Brain microvascular endothelial cell (primary cell): ENCODE data around the gene OR13C4.
A peak's percentile ranks its signal among the peaks of the same experiment; 100 is the strongest.
"Not testable (repeated sequence)": the region's sequence is repeated elsewhere in the genome, so short reads cannot be mapped to it uniquely, and the experiment has no call there.

Experiments
- DNase-seq: peaks from one replicate; pipeline ENCODE4 v3.0.0-alpha.2; 2020
- H3K27ac ChIP-seq: fragments of 250-450 bp; sonication (Bioruptor Pico); 2 replicates; pipeline ENCODE4 v1.5.1; 2020; ENCODE audit warnings: mild to moderate bottlenecking, moderate library complexity
- H3K27me3 ChIP-seq: fragments of 250-450 bp; sonication (Bioruptor Pico); replicated peaks from 2 replicates; pipeline ENCODE4 v1.5.1; 2020; ENCODE audit warnings: mild to moderate bottlenecking
- H3K36me3 ChIP-seq: fragments of 250-450 bp; sonication (Bioruptor Pico); replicated peaks from 2 replicates; pipeline ENCODE4 v1.5.1; 2020; ENCODE audit warnings: mild to moderate bottlenecking
- H3K4me3 ChIP-seq: 2 replicates; pipeline ENCODE4 v1.5.1; 2011; ENCODE audit warnings: low read depth, mild to moderate bottlenecking, control low read depth, low read length, moderate library complexity
- CTCF ChIP-seq: IDR thresholded peaks from 2 replicates; pipeline ENCODE4 v1.5.1; 2011; ENCODE audit warnings: low read depth, mild to moderate bottlenecking, moderate library complexity, low read length, control low read depth, inconsistent platforms; ENCODE audit errors: missing control alignments
- in situ Hi-C: cut with HindIII; loops from 2 replicates; pipeline ENCODE4 v1.10.0; 2017; ENCODE audit warnings: low sequenced_read_pairs, low pct_ligation_motif_present

OR13C4 gene

GRCh38 chr9:104556830-104557634 lies 30.0 kb upstream of the OR13C4 start:
- no peak for TF ChIP-seq CTCF
- in situ Hi-C loops, result no loop called here
- no peak overlapping the region for H3K27ac ChIP-seq
- H3K36me3 ChIP-seq, result no peaks in the 10 kb centered on the region
- no peak overlapping the region for H3K4me3 ChIP-seq
- H3K27me3 ChIP-seq, result no peaks in the 10 kb centered on the region
- no peak for DNase-seq

GRCh38 chr9:104555521-104555920 lies 28.5 kb upstream of the OR13C4 start:
- Histone ChIP-seq H3K27me3 (no peaks in the 10 kb centered on the region), H3K27ac (no peak overlapping the region), H3K36me3 (no peaks in the 10 kb centered on the region), H3K4me3 (no peak overlapping the region)
- no peak for TF ChIP-seq CTCF
- in situ Hi-C loops, result no loop called here
- no peak for DNase-seq

GRCh38 chr9:104553261-104553660 lies 26.3 kb upstream of the OR13C4 start:
- no peak overlapping the region for H3K4me3 ChIP-seq
- TF ChIP-seq CTCF, result no peak
- no peaks in the 10 kb centered on the region for H3K27me3 ChIP-seq
- H3K36me3 ChIP-seq, result no peaks in the 10 kb centered on the region
- no peak overlapping the region for H3K27ac ChIP-seq
- in situ Hi-C loops, result no loop called here
- peak; percentile 51 for DNase-seq

- Histone ChIP-seq H3K4me3 (no peak overlapping the region), H3K27ac (no peak overlapping the region), H3K27me3 (no peaks in the 10 kb centered on the region), H3K36me3 (no peaks in the 10 kb centered on the region)
- no peak for DNase-seq
- in situ Hi-C loops, result no loop called here
- TF ChIP-seq CTCF, result no peak
Measured at GRCh38 chr9:104544644-104545043, 17.6 kb upstream of the OR13C4 start.

DNA sequence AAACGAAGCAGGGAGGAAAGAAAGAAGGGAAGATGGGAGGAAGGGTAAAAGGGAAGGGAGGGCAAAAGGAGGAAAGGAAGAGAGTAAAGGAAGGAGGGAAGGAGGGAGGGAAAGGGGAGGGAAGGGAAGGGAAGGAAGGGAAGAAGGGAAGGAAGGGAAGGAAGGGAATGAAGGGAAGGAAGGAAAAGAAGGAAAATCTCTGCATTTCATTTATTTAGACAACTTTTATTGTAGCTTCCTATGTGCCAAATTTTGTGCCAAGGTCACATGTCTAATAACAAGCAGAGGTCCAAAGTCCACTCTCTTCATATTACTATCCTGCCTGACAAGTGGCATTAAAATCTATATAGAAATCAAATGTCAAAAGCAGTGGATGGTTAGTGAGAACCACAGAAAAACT lies 12.3 kb upstream of the OR13C4 start:
- H3K4me3 ChIP-seq, result no peak overlapping the region
- H3K27ac ChIP-seq, result no peak overlapping the region
- in situ Hi-C loops, result no loop called here
- TF ChIP-seq CTCF, result no peak
- no peaks in the 10 kb centered on the region for H3K36me3 ChIP-seq
- no peaks in the 10 kb centered on the region for H3K27me3 ChIP-seq
- DNase-seq, result no peak

DNA sequence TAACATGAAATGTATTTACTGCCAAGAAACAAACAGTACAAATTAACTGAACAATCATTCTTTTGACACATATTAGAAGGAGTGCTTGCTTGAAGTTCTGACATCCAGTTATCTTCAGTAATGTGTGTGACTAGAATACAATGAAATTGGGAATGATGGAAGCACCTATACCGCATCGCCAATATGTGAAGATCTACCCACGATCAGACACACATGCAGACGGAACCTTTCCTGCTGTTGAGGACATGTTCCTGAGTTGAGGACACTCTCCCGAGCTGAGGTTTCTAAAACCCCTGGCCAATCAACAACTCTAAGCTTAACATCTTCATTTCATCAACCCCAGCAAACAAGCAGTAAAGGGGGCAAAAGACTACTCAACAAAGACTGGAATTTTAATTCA lies 9.7 kb upstream of the OR13C4 start, which contains the start of gene OR13C3:
Gene OR13C3, minus strand, starts transcription at position 101 of the 400 bp plus-strand sequence. CDS start 133 bp downstream, outside the sequence.
- H3K27me3 ChIP-seq, result no peaks in the 10 kb centered on the region
- no peak for TF ChIP-seq CTCF
- no peak within 1 kb of the TSS for H3K27ac ChIP-seq
- in situ Hi-C loops, result no loop called here
- H3K36me3 ChIP-seq, result no peaks in the 10 kb centered on the region
- no peak within 1 kb of the TSS for H3K4me3 ChIP-seq
- no peak for DNase-seq

DNA sequence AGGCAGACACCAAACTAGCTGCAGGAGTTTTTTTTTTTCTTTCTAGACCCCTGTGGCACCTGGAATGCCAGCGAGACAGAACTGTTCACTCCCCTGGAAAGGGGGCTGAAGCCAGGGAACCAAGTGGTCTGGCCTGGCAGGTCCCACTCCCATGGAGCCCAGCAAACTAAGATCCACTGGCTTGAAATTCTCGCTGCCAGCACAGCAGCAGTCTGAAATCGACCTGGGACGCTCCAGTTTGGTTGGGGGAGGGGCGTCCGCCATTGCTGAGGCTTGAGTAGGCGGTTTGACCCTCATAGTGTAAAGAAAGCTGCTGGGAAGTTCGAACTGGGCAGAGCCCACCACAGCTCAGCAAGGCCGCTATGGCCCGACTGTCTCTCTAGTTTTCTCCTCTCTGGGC lies 6.8 kb downstream of the OR13C4 start:
- DNase-seq, H3K27ac ChIP-seq, in situ Hi-C loops: not testable (repeated sequence)

More for the DNA sequence above, 6.8 kb downstream of the OR13C4 start:
- H3K4me3 ChIP-seq, H3K36me3 ChIP-seq, H3K27me3 ChIP-seq: not testable (repeated sequence)
